DMS114 treated with DMSO at 0.1 percent for 48 hours (cell line): ENCODE data around the gene TMEM35A.
"Not testable (repeated sequence)": the region's sequence is repeated elsewhere in the genome, so short reads cannot be mapped to it uniquely, and the experiment has no call there.

Experiments
- DNase-seq: peaks from one replicate; lab custom pipeline; 2025; ENCODE audit not compliant: unreplicated experiment; lab: John Stamatoyannopoulos, UW

The TMEM35A gene

DNA sequence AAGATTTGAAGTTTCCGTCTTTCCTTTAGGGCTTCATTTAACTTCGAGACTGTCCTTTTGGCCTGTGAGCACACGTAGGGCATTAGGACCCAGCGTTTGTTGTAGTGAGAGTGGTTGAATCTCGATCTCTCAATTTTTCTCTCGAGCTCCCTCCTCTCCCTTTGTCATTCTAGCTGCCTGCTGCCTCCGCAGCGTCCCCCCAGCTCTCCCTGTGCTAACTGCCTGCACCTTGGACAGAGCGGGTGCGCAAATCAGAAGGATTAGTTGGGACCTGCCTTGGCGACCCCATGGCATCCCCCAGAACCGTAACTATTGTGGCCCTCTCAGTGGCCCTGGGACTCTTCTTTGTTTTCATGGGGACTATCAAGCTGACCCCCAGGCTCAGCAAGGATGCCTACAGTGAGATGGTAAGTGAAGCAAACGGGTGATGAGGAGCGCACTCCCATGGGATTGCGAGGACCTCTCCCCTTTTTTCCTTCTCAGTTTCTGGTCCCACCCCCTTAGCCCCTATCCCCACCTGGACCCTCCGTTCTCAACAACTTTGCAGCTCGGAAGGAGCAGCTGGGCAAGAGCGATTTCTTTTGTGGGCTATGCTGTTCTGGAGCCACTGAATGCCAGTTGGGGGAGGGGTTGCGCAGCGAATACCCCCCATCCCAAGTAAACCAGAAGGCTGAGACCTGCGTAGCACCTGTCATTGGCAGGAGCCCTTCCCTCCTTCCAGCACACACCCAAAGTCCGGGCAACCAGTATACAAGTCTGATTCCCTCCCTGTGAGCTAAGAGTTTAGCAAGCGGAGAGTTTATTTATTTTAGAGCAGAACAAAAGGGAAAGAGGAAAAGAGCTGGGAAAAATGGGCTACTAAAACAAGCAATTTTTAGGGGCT lies at the start of gene TMEM35A:
Gene TMEM35A (plus strand): TSS at position 164 of the 883 bp plus-strand sequence. CDS start 124 bp downstream, at position 288.
- DNase-seq: no peak

DNA sequence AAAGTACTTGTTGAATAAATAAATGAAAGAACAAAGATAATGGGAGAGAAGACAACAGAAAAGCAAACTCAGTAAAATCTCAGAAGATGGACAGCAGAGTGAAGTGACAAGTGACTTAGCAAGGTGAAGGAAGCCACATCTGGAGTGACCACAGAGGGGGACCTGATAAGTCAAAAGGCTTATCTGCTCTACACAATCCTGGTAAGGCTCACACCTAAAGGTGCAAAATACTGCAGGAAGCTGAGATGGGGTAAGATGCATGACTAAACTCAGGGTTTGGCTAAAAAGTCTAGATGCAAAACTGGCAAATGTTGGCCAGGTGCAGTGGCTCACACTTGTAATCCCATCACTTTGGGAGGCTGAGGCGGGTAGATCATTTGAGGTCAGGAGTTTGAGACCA lies 49.0 kb upstream of the TMEM35A start:
- no peak for DNase-seq

DNA sequence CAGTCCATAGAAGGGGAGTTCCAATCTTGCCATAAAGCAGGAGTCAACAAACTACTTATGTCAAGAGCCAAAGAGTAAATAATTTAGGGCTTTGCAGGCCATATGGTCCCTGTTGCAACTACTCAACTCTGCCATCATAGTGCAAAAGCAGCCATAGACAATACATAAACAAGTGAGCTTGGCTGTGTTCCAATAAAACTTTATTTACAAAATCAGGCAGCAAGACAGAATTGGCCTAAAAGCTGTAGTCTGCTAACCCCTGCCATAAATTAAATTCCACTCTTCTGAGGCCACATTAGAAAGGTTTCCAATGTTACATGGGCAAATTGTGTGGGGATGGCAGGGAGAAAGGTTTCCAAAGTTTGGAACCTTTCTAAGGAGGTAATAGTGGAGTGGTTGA lies 41.4 kb upstream of the TMEM35A start:
- DNase-seq: no peak

DNA sequence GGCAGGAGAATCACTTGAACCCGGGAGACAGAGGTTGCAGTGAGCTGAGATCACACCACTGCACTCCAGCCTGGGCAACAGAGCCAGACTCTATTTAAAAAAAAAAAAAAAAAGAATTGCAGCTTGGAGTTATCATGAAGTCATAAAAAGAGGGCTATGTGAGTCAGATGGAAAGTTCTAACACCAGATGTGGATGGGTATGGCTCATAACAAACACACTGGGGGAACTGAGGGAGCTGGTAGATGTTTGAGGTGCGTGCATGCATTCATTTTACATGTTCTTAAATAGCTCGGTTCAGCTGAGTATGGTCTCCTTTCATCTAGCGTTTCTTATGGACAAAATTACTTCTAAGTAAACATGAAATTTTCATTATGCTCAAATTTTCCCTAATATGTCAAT lies 38.5 kb upstream of the TMEM35A start:
- DNase-seq: no peak

GRCh38 chrX:101051153-101051548 lies 27.5 kb upstream of the TMEM35A start:
- no peak for DNase-seq

DNA sequence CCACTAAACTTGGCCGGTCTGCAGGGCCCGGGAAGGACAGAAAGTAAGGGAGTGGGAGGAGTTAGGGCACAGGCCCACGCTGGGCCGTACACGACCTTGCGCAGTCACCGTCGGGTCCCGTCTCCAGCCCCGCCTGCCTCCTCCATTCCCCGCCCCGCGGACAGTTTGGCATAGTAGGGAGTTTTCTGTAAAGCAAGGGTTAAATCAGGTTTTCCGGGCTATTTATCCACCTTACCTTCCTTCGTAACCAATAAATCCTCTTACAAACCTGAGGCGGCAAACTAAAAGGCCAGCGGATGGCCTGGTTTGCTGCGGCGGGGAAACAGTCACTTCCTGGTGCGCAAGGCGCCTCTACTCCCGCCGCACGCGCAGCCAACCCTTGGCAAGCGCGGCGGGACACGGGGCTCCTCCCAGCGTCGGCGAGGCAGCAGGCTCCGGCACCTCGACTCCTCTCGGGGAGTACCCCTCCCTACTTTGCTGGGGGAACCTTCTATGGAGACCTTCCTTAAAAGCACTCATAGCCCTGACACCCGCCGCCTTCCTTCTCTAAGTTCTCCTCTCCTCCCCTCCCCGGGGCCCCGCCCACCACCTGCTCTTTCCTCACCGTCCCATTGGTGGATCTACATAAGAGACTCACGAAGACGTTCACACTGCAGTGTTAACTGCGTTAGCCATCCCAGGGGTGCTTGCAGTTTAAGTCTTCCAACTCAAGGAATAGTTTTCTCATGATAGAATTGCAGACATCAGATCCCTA lies 27.0 kb upstream of the TMEM35A start, which contains the start of gene TRMT2B:
Gene TRMT2B (minus strand): TSS at position 563 of the 754 bp plus-strand sequence. CDS start 9,822 bp downstream, outside the sequence.
- peak; percentile 84 for DNase-seq

- not testable (repeated sequence) for DNase-seq
Observed at GRCh38 chrX:101056551-101056950, 22.1 kb upstream of the TMEM35A start.

GRCh38 chrX:101057093-101057714 lies 21.5 kb upstream of the TMEM35A start:
- DNase-seq: no peak

GRCh38 chrX:101062176-101062575 lies 16.5 kb upstream of the TMEM35A start:
- DNase-seq: no peak

DNA sequence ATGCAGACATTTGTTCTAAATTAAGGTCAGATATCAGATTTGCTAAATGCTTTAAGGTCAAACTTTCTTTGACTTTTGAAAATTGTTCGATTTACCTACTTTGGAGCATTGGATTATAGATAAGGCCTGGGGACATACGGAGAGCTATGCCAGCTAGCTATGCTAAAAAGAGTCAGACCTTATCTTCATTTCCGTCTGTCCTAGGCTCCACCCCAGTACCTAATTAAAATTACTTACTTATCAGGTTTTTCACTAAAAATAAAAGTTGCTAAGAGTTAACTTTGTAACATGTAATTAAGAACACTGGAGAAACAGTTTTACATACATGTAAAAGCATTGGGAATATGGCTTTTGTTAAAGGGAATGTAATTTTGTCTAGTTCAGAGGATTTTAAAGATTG lies 7.1 kb upstream of the TMEM35A start:
- no peak for DNase-seq

- no peak for DNase-seq
Observed at GRCh38 chrX:101079736-101080270, 1.1 kb downstream of the TMEM35A start.

DNA sequence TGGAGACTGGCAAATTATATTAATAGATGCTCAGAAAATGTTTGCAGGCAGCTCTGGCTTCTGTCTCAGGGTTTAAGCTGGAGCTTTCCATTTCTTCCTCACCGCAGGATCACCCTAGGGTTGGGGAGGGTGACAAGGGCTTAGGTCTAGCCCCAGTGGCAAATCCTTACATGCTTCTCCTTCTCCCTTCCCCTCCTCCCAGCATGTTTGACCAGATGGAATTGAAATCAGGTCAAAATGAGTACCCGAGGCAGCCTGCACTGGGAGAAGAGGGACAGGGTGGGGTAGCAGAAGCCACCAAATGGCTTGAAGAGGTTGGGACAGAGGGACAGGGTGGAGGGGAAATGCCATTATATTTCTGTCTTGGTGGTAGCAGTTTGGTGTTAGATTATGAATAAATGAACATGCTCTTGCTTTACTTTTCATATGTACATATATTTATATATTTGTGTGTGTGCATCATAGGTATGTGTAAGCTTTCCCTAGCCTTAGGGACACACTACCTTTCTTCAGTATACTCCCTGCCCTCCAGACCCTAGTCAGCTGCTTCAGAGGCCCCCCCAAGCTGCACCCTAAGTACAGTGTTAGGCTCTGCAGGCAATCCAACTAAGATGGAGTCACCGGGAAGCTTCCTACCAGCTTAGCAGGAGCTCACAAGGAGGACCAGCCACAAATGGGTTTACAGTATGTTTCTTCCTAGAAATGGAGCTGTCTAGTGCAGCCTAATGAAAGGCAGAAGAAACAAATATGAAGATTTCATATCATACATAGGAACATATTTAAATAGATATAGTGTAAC lies 1.8 kb downstream of the TMEM35A start:
- no peak for DNase-seq

DNA sequence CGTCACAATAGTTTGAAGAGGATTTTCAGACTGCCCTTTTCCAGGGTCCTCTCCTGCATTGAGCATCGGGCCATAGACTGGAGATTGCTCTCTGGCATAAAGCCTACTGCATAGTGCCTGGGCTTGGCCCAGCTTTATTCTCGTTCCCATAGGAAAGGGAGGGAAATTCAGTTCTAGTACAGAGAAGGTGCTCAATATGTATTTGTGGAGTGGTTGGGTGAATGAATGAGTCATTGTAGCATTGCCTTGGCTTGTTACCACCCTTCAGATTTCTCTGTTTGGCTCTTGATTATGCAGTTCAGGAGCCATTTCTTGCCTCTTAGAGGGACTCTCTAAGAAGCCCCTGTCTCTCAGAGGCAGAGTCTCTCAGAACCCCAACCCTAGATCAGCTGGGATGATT lies 2.6 kb downstream of the TMEM35A start:
- no peak for DNase-seq

GRCh38 chrX:101091817-101092216 lies 13.1 kb downstream of the TMEM35A start:
- DNase-seq: no peak

GRCh38 chrX:101097546-101098453 lies 19.1 kb downstream of the TMEM35A start, which contains the start of gene CENPI:
TSS of gene CENPI (plus strand) at chrX:101098204. CDS start at chrX:101101071, 2,867 bp downstream.
- DNase-seq: peak; percentile 94

- no peak for DNase-seq
Observed at GRCh38 chrX:101108284-101108683, 29.6 kb downstream of the TMEM35A start.

DNA sequence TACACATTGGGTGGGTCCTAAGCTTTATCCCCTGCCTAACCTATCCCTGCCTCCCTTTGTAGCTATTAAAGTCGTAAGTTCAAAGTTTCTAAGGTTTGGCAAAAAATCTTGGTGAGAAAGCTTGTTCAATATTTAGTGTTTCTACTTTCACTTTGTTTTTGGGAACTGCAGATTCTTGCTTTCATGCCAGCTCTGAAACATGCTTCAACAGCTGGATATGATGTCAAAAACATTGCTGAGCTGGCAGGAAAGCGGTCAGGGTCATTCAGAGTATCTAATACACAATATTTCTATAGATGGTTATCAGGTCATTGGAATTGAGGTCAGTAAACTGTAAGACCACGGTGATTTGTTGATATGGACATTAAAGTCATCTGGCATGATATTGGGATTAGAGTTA lies 39.0 kb downstream of the TMEM35A start:
- no peak for DNase-seq

GRCh38 chrX:101136235-101136634 lies 57.6 kb downstream of the TMEM35A start:
- DNase-seq: no peak
